KOPT-K1 (cell line): Measurements from ENCODE around the gene HOXA10.

Experiments used
- H3K27ac ChIP-seq: fragments of 200-600 bp; sonication (generic); 2 replicates; pipeline ENCODE4 v1.5.1; 2016; ENCODE audit warnings: antibody characterized with exemption, mild to moderate bottlenecking, low read depth, low read length; ENCODE audit not compliant: poor library complexity, severe bottlenecking
- H3K36me3 ChIP-seq: fragments of 200-600 bp; sonication (generic); 2 replicates; pipeline ENCODE4 v1.5.1; 2017; ENCODE audit warnings: antibody characterized with exemption, mild to moderate bottlenecking, low read length, moderate library complexity; ENCODE audit not compliant: insufficient read depth
- H3K9me3 ChIP-seq: fragments of 200-600 bp; sonication (generic); 2 replicates; pipeline ENCODE4 v1.5.1; 2017; ENCODE audit warnings: antibody characterized with exemption, low read length, mild to moderate bottlenecking; ENCODE audit not compliant: insufficient read depth, poor library complexity, severe bottlenecking

Gene HOXA10

DNA sequence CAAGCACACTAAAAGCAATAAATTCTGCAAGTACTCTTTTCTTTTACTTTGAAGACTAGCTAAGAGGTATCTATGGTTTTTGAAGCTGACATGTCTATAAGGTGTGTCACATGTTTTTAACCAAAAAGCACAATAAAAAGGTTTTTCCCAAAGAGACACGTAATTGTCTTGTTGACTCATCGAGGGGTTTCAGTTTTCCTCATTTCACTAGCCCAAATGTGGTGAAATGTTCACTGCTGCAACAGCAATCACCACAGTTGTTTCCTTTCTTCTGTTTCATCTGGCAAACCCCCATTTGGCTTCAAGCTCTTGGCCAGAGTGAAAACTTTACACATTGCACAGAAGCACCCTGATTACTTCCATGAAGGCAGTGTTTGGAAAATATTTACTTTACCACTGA, 39.7 kb downstream of the HOXA10 start:
- H3K27ac ChIP-seq, result no peak overlapping the region
- peaks cover 12% of the 10 kb centered on the region for H3K9me3 ChIP-seq
- H3K36me3 ChIP-seq, result no peaks in the 10 kb centered on the region

DNA sequence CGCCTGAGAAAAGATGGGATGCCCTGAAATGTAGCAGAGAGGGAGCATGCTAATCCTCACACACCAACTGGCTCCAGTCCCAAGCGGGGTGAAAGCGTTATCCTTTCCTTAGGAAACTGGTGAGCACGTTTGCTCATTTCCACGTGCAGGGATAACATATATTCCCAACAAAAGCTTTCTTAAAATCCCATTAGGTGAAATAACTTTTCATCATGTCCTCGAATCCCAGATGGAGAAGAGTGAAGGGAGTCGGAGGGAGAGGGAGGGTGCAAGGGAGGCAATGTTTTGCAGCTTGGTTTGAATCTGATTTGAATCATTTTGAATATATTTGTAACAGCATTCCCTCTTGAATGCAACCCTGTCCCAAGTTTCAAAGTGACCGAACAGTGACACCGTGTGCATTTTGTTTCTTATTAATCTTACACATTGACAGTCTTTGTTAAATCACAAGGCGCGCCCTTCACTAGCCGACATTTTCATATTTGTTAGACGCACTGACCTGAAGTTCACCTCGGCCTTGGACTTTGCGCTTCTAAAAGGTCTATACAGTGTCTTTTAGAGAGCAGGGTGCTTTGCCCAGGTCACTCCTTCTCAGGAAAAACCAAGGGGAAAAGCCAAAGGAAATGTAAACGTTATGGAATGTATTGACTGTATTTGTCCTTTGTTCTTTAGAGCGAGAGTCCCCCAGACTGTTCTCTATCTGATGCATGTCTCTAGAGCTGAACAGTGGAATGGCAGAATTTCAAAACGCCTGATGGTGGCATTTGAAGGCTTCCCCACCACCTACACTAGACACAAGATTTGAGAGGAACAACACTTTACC, 40.5 kb downstream of the HOXA10 start:
- Histone ChIP-seq H3K9me3 (peaks cover 12% of the 10 kb centered on the region), H3K27ac (no peak overlapping the region), H3K36me3 (no peaks in the 10 kb centered on the region)

DNA sequence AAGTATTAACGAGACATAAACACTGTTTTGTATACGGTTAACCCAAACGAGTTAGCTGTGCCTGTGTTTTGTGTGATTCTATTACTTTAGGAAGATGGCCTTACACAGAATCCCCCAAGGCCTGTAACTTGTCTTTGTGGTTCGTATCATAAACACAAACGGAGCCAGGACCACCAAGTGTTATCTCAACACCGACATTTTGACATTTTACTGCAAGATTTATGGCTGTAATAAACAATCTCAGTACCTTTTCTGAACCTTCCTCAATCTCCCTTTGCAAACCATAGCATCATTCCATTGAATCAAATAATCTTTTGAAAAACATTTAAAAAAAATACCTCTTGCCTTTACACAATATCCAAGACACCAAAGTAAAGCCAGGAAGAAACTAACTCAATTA, 41.1 kb downstream of the HOXA10 start:
- no peaks in the 10 kb centered on the region for H3K36me3 ChIP-seq
- peaks cover 12% of the 10 kb centered on the region for H3K9me3 ChIP-seq
- no peak overlapping the region for H3K27ac ChIP-seq

DNA sequence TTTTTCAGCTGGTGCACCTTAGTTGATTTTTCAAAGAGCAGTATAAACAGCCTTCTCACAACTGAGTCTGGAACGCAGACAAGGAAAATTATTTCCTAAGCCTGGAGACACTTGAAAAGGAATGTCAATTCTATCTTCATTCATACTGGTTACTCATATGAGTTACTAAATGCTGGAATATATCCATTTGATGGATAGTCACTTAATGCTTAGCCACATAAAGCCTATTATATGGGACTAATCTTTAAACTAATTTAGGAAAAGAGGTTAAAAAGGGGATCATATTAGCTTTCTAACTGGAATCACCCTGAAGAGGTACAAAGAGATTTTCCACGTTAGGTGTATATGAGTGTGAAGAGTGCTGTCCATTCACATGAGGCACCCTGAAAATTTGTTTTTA, 41.9 kb downstream of the HOXA10 start:
- Histone ChIP-seq H3K27ac (no peak overlapping the region), H3K36me3 (no peaks in the 10 kb centered on the region), H3K9me3 (peaks cover 12% of the 10 kb centered on the region)

DNA sequence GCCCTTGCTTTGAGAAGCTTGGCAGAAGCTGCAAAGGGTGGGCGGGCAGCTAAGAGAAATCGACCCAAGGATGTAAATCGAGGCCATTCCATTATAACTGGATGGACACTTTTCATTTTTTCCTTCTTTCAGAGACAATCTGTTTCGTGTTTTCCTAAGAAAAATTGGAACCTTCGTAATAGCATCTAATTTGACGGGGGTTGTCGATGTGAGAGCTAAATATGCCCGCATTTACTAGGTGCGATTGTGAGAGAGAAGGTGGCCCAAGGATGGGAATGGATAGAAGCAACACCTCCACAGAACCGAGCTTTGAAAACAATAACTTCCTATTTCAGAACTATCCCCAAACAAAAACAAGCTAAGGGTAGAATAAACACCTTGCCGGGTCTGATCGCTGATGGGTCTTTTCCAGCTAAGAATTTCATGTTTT, 42.7 kb downstream of the HOXA10 start:
- no peaks in the 10 kb centered on the region for H3K36me3 ChIP-seq
- peaks cover 12% of the 10 kb centered on the region for H3K9me3 ChIP-seq
- no peak overlapping the region for H3K27ac ChIP-seq

DNA sequence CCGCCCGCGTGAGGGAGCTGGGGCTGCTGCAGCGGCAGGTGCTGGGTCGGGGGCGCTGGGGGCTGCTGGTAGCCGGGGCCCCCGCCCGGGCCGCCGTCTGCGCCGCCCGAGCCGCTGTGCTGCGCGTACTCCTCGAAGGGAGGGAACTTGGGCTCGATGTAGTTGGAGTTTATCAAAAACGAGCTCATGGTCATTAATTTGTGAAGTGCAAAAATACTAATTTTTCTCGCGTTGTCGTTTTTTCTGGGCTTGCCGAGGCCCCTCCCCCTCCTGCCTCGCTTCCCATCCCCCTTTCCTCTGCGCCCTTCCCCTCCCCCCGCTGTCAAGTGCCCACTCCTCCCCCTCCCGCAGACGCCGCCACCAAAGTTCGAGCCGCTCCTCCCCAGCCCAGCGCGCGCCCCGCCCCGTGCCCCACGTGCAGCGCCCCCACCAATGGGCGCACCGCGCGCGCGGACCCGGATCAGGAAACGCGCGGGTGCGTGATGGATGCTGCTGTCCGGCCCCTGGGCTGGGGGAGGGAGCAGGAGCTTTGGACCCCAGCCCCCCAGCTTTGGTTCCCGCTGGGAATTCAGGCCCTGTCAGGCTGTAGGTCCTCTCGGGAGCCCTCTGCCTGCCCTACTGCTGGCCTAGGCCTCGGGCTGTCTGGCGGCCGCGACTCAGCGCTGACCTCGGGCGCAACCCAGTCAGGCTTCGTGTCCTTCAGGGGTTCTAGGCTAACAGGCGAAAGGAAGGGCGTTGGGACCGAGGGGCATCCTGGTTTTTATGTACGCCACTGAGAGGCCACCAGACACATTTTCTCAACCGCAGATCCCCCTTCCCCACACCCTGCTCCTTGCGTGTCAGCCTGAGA, 43.4 kb downstream of the HOXA10 start, which contains the start of gene HOXA4:
HOXA4 (minus strand) TSS at position 218 of the 850 bp plus-strand sequence; CDS start at position 194, 24 bp downstream.
- no peak within 1 kb of the TSS for H3K27ac ChIP-seq
- no peaks in the 10 kb centered on the region for H3K36me3 ChIP-seq
- H3K9me3 ChIP-seq, result peaks cover 12% of the 10 kb centered on the region

DNA sequence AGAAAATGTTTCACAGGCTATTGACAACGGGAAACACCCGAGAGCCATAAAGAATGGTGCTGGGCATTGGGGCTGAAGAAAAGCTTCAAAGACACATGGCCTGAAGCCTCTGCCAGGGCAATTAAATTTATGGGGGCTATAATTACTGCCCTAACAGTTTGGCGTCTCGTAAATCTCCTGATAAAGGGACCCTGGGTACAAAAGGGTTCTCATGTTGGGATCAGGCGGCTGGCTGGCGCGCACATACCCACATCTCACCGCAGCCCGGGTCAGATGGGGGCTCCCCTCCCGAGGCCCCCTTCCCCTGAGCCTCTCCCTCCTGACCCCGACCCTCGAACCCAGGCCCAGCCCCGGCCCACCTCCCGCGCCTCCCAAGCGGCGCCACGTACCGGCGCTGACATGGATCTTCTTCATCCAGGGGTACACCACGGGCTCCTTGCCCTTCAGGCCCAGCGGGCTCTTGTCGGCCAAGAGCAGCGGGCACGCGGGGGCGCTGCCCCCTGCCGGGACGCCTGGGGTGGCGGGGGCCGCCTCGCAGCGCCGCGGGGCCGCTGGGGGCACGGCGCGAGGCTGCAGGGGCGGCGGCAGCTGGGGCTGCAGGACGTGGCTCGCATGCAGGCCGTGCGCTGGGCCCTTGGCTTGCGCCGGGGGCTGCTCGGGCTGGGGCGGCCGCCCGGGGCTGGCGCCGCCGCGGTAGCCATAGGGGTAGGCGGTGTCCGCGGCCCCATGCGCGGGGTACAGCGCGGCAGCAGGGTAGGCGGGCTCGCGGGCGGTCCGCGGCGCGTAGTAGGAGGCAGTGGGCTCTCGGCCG, 44.2 kb downstream of the HOXA10 start:
- Histone ChIP-seq H3K27ac (no peak overlapping the region), H3K36me3 (no peaks in the 10 kb centered on the region)

DNA sequence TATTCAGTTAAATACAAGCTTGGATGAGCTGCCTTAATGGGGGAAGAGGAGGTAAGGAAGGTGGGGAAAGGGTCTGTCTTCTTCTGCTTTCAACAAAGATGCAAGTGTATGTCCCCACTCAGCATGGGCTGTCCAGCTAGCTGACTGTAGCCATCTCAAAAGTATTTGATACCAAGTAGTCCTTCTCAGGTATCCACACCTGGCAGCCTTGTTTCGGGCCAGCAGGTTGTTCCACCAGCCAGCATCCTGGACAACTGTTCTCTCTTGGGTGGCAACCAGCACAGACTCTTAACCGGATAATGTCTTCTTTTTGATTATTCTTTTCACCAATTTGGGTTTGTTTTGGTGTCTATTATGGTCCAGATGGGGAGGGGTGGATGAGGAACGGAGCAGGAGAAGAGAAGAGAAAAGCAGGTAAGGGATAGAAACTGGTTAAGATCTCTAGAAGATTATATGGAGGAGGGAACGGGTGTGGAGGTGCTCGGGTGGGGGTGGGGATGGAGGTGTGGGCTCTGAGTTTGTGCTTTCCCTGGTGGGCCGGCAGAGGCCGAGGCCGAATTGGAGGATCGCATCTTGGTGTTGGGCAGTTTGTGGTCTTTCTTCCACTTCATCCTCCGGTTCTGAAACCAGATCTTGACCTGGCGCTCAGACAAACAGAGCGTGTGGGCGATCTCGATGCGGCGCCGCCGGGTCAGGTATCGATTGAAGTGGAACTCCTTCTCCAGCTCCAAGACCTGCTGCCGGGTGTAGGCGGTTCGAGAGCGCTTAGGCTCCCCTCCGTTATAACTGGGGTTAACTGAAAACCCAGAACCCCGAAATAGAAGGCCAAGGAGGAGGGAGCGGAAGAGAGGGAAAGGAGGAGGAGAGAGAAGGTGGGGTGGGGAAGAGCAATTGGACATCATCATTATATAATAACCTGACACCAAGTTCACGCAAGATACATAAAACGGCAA, 45.1 kb downstream of the HOXA10 start:
- Histone ChIP-seq H3K9me3 (peaks cover 20% of the 10 kb centered on the region), H3K36me3 (no peaks in the 10 kb centered on the region), H3K27ac (no peak overlapping the region)

More for the DNA sequence above, 44.2 kb downstream of the HOXA10 start:
- peaks cover 12% of the 10 kb centered on the region for H3K9me3 ChIP-seq

DNA sequence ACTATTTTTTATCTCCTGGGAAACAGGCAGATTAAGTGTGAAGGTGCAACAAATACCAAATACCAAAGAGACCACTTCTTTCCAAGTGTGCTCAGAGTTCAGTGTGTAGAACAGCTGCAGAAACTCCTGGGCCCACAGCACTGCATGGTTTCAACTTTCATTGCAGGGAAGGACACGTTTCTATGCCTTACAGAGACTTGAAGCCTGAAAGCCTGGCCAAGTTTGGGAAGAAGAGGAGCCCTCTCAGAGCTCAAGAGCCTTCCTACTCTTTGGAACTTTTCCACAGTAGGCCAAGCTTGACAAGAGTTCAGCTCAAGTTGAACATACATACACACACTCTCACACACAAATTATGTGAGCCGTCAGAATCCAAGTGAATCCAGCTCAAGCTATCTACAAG, 46.1 kb downstream of the HOXA10 start:
- no peak overlapping the region for H3K27ac ChIP-seq

DNA sequence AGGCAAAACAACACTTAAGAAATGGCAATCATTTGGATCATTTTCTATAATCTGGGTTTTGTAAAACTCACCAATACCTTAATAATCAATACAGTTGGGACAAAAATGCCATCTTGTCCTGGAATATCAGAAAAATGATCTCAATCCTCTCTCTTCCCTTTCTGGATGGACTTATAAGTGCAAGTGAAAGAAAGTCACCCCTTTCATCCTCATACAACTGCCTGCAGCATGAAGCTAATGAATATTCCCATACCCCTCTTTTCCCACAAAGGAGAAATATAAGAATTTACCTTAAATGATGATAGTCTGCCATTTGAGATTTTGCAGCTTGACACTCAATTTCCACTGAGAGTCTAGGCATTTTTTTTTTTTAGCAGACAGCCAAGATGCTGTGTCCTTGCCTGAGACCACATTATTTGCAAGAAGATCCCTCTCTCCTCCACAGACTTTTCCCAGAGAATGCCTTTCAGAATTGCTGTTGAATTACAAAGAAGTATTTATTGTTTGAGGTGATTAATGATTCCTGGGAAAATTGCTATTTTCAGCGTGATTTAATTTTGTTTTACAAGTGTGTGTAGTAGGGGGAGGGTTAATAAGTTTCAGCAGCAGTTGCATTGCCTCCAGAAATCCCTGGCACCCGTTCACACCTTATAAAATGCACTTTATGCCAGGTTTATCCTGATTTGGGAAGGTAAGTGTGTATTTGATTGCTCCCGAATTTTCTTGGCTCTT, 47.4 kb downstream of the HOXA10 start:
- no peaks in the 10 kb centered on the region for H3K36me3 ChIP-seq
- H3K27ac ChIP-seq, result no peak overlapping the region
- H3K9me3 ChIP-seq, result peaks cover 19% of the 10 kb centered on the region

More for the DNA sequence above, 46.1 kb downstream of the HOXA10 start:
- H3K9me3 ChIP-seq, result peaks cover 20% of the 10 kb centered on the region
- H3K36me3 ChIP-seq, result no peaks in the 10 kb centered on the region

DNA sequence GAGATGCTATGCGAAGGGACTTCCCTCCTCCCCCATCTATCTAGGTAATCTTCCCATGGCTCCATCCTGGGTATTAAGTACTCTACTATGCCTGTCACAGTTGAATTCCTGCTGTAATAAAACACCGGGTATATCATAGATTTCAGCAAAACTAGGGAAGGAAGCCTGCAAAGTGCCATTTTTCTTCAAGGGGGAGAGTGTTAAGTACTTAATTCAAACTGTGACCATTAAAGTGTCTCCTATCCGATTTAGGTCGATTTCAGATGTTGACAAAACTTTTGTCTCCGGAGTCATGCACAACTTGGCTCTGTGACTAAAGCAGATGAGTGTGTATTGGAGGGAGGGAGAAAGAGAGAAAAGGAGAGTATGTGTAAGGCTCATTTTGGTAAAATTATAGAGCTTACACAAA, 48.1 kb downstream of the HOXA10 start:
- Histone ChIP-seq H3K9me3 (peaks cover 11% of the 10 kb centered on the region), H3K36me3 (no peaks in the 10 kb centered on the region), H3K27ac (no peak overlapping the region)

DNA sequence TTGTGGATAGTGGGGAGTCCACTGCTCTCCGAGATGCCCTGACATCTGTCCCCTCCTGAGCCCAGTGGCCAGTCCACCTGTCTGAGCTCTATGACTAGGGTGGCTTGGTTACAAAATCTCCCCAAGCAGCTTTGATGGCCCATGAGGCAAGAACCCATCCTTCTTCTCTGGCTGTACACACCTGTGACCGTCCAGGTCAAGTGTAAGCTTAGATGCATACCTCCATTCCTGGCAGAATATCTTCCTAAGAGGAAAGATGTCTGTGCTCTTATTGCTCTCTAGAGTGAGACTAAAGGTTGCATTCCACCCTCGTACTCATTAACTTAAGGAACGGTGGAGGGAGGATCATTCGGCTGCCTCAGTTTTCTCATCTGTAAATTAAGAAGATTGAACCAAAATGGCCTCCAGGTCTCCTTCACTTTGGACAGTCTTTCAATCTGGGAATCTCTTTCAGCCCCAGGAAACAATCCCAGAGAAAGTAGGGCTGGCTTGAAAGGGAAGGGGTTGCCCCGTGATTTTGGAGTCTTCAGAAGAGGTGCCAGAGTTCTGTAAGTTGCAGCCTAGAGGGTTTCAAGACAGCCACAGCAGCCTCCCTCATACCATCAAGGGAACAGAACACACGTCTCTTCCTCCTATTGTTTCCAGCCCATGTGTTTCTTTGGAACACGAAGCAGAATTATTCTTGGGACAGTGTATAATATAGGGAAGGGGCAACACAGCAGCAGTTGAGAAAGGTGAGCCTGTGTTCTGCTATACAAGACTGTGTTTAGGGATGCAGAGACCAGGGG, 49.0 kb downstream of the HOXA10 start:
- Histone ChIP-seq H3K27ac (no peak overlapping the region), H3K36me3 (no peaks in the 10 kb centered on the region), H3K9me3 (peaks cover 8% of the 10 kb centered on the region)
